Heart left ventricle (tissue), 16 donors: ENCODE measurements around the gene TNNC1. TPM values are rescaled to one million over a fixed set of nuclear protein-coding genes. Genes with fewer than 3 reads are reported as not detected.

Source experiments
- ATAC-seq, 4 donors: fragments of 200-7000 bp; cut with Tn5 transposase; one replicate each; pipeline ENCODE4 v1.9.1; 2020 to 2022; ENCODE audit warnings: moderate library complexity in 4 of 4, mild to moderate bottlenecking in 3 of 4, moderate number of reproducible peaks in 1 of 4
- DNase-seq, 5 donors: peaks; one replicate each; pipeline ENCODE4 v3.0.0-alpha.2; 2020
- H3K27ac ChIP-seq, 12 donors: fragments of 200-600 bp; sonication (generic) in 4 of 12; one replicate each; pipeline versions ENCODE4 v1.5.0 to v1.8.0; 2016 to 2022; ENCODE audit warnings: mild to moderate bottlenecking in 2 of 12
- H3K27me3 ChIP-seq, 9 donors: fragments of 200-600 bp; sonication (generic) in 2 of 9; one replicate each; pipeline versions ENCODE4 v1.5.1 to v1.8.0; 2016 to 2022; ENCODE audit warnings: mild to moderate bottlenecking in 3 of 9
- H3K36me3 ChIP-seq, 9 donors: fragments of 200-600 bp; sonication (generic) in 2 of 9; one replicate each; pipeline versions ENCODE4 v1.5.0 to v1.8.0; 2018 to 2022; ENCODE audit warnings: mild to moderate bottlenecking in 2 of 9
- H3K4me1 ChIP-seq, 12 donors: fragments of 200-600 bp; sonication (generic) in 4 of 12; one replicate each; pipeline versions ENCODE4 v1.5.0 to v1.8.0; 2016 to 2022; ENCODE audit warnings: mild to moderate bottlenecking in 3 of 12
- H3K4me3 ChIP-seq, 12 donors: fragments of 200-600 bp; sonication (generic) in 4 of 12; one replicate each; pipeline versions ENCODE4 v1.5.0 to v1.8.0; 2017 to 2022; ENCODE audit warnings: mild to moderate bottlenecking in 9 of 12, moderate library complexity in 4 of 12
- H3K9me3 ChIP-seq, 12 donors: fragments of 200-600 bp; sonication (generic) in 4 of 12; one replicate each; pipeline versions ENCODE4 v1.5.0 to v1.8.0; 2016 to 2022; ENCODE audit warnings: mild to moderate bottlenecking in 1 of 12
- CTCF ChIP-seq, 12 donors: fragments of 200-600 bp; sonication (generic) in 4 of 12; IDR thresholded peaks; one replicate each; pipeline versions ENCODE4 v1.5.0 to v1.8.0; 2018 to 2022; ENCODE audit warnings: antibody characterized with exemption in 12 of 12, mild to moderate bottlenecking in 5 of 12
- POLR2A ChIP-seq, 2 donors: fragments of 450-650 bp; IDR thresholded peaks; one replicate each; pipeline ENCODE4 v1.6.1; 2017; ENCODE audit warnings: antibody characterized with exemption in 2 of 2, mild to moderate bottlenecking in 2 of 2, moderate library complexity in 2 of 2
- WGBS, 4 donors: extraction: QIAGEN DNeasy Blood & Tissue Kit in 2 of 4; methylation state at CpG; one replicate each; pipeline versions ENCODE4 v1.1.5 to v1.1.7; 2013 to 2018; 5-methylcytosine and 5-hydroxymethylcytosine counted together
- intact Hi-C, 10 donors: fragments of 100-400 bp; cut with DNase I; formaldehyde crosslinking; loops; one replicate each; pipeline versions ENCODE4 v1.11.1 to v1.14.2; 2022
- polyA plus RNA-seq, 2 donors: library from polyadenylated mRNA; stranded (reverse); fragments of 200-250 nt; gene quantifications; one replicate each; pipeline ENCODE4 v1.2.3, GENCODE V29; 2013
- total RNA-seq, 9 donors: library from RNA; depleted of rRNA in 2 of 9; stranded (reverse); fragments of >200 nt in 2 of 9; fragmentation: NEBNext Ultra II Directional in 3 of 9; extraction: Animal tissue kit (Norgen Biotek cat#: 25700) in 3 of 9; gene quantifications; one replicate each; pipeline versions ENCODE4 v1.1.0 to v1.2.4, GENCODE V29; 2016 to 2023
- donor health status: ischemic (EF 13 %, LVEDD 7.1; RV severe dilation, severe dysfunction).
- donor health status: healthy with polysubstance abuse.
- donor health status: DM: no; HTN: yes; CAD: no.
- donor health status: DM: no; HTN: no; CAD: no.
- donor health status: ischemic (EF 25% LVEDD 6.9; RV normal size, moderate dysfunction).
- donor health status: ischemic (EF 25% LVEDD 5.7; RV mildly dilated, moderate dysfunction).
- donor health status: healthy.
- donor health status: DM: yes; HTN: yes; CAD: no.
- donor health status: ischemic (EF 35%, LVEDD 5.7; RV mildly dilated, moderate dysfunction).
- donor health status: nonischemic (EF 11% LVEDD 7.7; RV severe dilation, severe dysfunction).
- donor health status: DM: yes; HTN: yes; CAD: no.
- donor health status: PGD.
- donor health status: ischemic (EF 29% LVEDD 5.4; RV normal size, mild dysfunction).
- donor health status: nonischemic (EF 23%, LVEDD 6.1; RV moderate dilation, normal function).

Gene TNNC1
- total and polyA plus RNA-seq, 11 donors: 4,301 to 20,003 (median 8,364) TPM

- ATAC-seq (peak in 2 of 4 donors; percentile 8 to 20), DNase-seq (peak in 3 of 5 donors; percentile 26 to 56 (median 40))
- Histone ChIP-seq H3K27me3 (no peaks in the 10 kb centered on the region), H3K9me3 (no peaks in the 10 kb centered on the region), H3K4me1 (peaks cover 0 to 74% (median 28%) of the 10 kb centered on the region in 12 donors), H3K27ac (peak overlapping the region in 5 of 12 donors; percentile 18 to 60 (median 50)), H3K36me3 (peaks cover 0 to 89% (median 71%) of the 10 kb centered on the region in 9 donors), H3K4me3 (no peak overlapping the region)
- WGBS, 4 donors: 82 to 90% (median 85%) methylated on average over 2 to 5 of the region's 5 CpGs
- TF ChIP-seq POLR2A (IDR thresholded peaks at IDR 0.05) (no peak), CTCF (IDR thresholded peaks at IDR 0.05) (no peak)
- intact Hi-C loops: loop anchor here in 8 of 10 donors (2.0 to 10.0 kb wide), 4 partner anchors 64 to 212 kb away; partner anchors contain the start of genes UQCC5 (in 6 of the 8), GNL3 (in 4 of the 8) and PBRM1 (in 4 of the 8)
Measured at GRCh38 chr3:52473026-52473425, 19.2 kb upstream of the TNNC1 start.

- H3K9me3 ChIP-seq: no peaks in the 10 kb centered on the region
- H3K4me1 ChIP-seq: peaks cover 0 to 69% (median 29%) of the 10 kb centered on the region in 12 donors
- H3K36me3 ChIP-seq: peaks cover 0 to 83% (median 65%) of the 10 kb centered on the region in 9 donors
- H3K27ac ChIP-seq: peak overlapping the region in 8 of 12 donors; percentile 18 to 60 (median 48)
- 53 to 63% (median 58%) methylated on average over 12 to 14 of the region's 14 CpGs for whole genome bisulfite sequencing, 4 donors
- ATAC-seq: peak in 1 of 4 donors; percentile 3
- intact Hi-C loops: loop anchor here in 8 of 10 donors (2.0 to 10.0 kb wide), 4 partner anchors 64 to 212 kb away; partner anchors contain the start of genes UQCC5 (in 6 of the 8), GNL3 (in 4 of the 8) and PBRM1 (in 4 of the 8)
- H3K27me3 ChIP-seq: no peaks in the 10 kb centered on the region
- H3K4me3 ChIP-seq: no peak overlapping the region
- DNase-seq: peak in 1 of 5 donors; percentile 19
- TF ChIP-seq POLR2A (IDR thresholded peaks at IDR 0.05) (no peak), CTCF (IDR thresholded peaks at IDR 0.05) (no peak)
Measured at GRCh38 chr3:52472239-52473000, 18.6 kb upstream of the TNNC1 start.

- Histone ChIP-seq H3K4me1 (peaks cover 0 to 64% (median 29%) of the 10 kb centered on the region in 12 donors), H3K36me3 (peaks cover 0 to 78% (median 57%) of the 10 kb centered on the region in 9 donors), H3K9me3 (no peaks in the 10 kb centered on the region), H3K4me3 (no peak overlapping the region), H3K27me3 (no peaks in the 10 kb centered on the region), H3K27ac (peak overlapping the region in 4 of 12 donors; percentile 18 to 60 (median 48))
- peak; percentile 79 to 87 (median 82) for DNase-seq
- intact Hi-C loops: loop anchor here in 8 of 10 donors (2.0 to 10.0 kb wide), 4 partner anchors 65 to 213 kb away; partner anchors contain the start of genes UQCC5 (in 6 of the 8), GNL3 (in 4 of the 8) and PBRM1 (in 4 of the 8)
- WGBS, 4 donors: 48 to 51% (median 49%) methylated on average over 17 to 26 of the region's 26 CpGs
- TF ChIP-seq CTCF (IDR thresholded peaks at IDR 0.05) (peak; percentile 68 to 83 (median 78)), POLR2A (IDR thresholded peaks at IDR 0.05) (no peak)
- peak; percentile 77 to 87 (median 82) for ATAC-seq
Measured at GRCh38 chr3:52471371-52472238, 17.8 kb upstream of the TNNC1 start.
